Epidermal melanocyte (primary cell): Measurements from ENCODE around the gene JUN.
A peak's percentile ranks its signal among the peaks of the same experiment; 100 is the strongest.

Experiments
- DNase-seq: peaks from one replicate; pipeline ENCODE4 v3.0.0; 2011; ENCODE audit warnings: low spot score; ENCODE audit not compliant: insufficient read length

The JUN gene

DNA sequence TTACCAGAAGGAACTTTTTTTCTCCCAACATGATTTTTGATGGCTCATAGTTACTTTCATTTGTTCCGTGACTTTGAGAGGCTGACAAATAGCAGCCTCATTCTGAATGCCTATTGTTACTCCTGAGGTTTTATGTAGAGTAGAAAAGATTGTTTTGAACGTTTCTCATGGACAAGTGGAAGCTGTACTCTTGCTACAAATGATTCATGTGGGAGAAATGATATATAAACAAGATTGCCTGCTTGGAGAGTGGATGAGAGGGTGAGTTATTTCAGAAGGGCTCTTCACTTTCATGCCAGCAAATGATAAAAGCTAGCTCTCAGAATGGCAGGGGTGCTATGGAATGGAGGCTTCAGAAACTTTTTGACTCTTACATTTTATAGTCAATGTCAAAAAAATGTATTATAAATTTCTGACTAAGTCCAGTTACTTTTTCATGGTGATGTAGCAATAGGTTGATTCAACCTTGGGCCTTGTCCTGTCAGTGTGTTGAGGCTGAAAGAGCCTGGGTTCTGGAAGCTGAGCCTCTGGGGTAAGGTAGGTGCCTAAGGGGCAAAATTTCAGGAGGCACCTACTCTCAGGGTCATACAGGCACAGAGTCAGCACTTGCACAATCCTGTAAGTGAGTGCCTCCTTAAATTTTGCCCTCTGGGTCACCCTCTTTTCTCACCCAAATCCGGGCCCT lies 19.4 kb downstream of the JUN start:
- DNase-seq = no peak

DNA sequence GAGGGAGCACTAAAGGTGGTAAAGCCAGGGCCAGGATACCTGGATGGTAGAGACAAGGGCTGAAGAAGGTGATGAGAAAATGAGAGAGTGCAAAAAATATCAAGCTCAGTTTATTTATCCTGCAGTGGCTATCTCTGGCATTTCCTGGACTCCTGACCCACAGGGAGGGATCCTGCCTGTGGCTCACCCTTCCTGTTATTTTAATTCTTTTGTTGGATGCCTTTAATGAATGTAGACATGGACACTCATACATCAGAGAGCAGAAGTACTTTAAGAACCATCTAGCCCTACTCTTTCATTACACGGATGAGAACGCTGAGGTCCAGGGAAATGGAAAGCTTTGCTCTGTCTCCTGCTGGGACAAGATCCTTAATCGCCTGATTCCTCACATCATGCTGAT lies 20.6 kb downstream of the JUN start:
- no peak for DNase-seq

DNA sequence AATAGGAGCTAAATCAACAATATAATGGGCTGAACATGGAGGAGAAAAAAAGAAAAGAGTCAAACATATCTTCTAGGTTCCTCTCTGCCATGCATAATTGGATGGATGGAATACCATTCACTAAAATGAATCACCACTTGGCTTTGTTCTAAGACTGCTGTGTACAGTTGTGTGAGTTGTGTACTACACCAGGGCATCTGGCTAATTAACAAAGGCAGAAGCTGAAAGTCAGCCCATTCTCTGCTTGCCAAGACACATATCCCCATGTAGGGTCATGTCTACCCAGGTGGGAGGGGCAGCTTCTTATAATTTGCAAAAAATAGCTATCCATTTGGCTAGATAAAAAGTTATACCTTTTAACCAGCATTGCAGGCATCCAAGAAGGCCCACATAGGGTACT lies 21.0 kb downstream of the JUN start:
- DNase-seq = no peak

DNA sequence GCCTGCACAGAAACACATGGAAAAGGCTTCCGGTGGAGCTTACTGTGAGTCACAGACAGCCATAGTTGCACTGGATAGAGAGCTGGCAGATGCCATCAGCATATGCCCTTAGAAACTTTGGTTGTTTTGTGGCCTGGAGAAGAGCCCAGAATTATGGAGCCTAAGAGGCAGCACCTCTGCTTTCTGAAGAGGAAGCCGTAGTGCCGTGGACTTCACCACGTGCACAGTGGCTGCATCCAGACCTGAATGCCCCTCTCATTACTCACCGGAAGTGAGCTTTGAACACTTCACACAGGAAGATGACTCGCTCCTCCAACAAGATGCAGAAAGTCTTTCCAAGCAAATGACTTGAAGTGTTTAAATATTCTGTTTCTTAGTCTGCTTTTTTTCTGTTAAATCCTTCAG lies 28.4 kb downstream of the JUN start:
- peak; percentile 81 for DNase-seq

DNA sequence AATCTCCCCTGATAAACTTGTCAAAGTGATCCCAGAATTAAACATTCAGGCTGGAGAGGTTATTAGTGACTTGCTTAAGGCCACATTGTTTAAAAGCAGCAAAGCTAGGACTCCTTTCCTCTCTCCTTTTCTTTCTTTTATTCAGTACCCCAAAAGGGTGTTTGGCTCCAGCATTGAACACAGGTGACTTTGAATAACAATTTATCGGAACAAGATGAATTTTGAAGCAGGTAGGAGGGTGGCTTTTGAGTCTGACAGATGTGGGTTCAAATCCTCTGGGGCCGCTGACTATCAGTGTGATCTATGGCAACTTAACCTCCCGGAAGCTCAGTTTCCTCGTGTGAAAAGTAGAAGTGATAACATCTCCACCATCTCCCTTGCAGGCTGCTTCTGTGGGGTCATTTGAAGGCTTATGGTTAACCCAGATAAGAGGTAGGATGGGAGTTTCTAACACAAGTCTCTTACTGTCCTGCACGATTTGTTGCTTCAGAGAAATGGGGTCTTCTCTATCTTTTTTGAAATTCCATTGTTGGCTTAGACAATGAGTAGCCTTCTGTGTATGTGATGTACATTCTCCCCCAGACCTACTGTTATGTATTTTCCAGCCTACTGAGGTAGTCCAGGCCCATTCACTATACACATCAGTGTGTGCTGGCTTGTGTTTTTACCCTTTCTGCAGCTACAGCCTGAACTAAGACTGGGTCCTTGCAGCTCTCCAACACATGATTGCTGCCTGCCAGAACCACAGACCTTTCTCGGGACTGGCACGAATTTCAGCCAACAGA lies 29.0 kb downstream of the JUN start:
- DNase-seq = no peak

DNA sequence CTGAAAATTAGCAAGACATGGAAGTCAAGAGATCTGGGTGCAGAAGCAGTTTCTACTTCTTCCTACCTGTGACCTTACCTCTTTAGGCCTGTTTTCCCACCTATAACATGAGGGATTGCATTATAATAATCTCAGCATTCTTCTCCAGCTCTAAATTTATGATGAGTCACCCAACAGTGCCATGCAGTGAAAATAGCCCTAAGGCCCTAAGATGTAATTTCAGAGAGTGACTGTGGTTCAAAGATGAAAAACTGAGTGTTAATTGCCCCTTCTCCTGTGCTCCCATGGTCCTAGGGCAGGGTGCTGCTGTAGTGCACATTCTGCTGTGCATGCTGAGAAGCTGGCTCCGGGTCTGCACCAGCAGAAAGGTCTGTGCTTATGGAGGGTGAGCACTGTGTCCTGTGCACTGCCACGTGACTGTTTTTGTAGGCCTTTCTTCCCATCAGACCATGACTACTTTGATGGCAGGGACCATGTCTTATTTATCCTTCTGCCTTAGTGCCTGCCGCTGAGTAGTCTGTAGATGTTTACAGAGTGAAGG lies 29.7 kb downstream of the JUN start:
- no peak for DNase-seq

DNA sequence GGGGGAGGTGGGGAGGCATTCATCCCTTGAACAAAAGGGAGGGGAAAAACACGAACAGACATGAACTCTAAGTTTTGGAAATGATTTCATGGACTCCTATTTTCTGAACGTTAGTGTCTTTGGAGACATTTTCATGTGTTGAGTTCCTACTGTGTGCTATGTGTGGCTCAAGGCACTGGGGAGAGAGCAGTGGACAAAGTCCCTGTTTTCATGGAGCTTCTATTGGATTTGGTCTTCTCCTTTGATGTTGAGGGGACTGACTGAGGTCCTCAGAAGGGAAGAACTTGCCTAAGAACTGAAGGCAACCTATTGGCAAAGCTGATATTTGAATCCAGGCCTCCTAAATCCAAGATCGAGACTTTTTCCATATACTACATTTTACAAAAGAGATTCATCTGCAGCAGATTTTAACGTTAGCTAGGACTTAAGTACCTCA lies 30.4 kb downstream of the JUN start:
- no peak for DNase-seq

DNA sequence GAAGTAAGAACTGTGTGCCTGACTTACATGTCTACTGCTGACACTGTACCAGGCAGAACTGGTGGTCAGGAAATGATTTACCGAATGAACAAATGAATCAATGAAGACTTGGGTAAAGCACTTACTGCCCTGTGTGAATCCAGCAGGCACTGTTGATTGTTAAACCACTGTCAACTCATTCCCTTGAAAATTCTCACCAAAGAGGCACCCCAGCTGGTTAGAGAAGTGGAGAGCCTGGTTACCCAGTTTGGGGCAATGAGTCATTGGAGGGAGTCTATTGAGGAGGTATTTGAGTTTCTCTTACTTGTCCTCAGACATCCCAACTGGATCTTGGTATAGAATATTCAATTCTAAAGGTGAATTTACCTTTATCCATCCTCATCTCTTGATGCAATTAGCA lies 34.2 kb downstream of the JUN start:
- no peak for DNase-seq

DNA sequence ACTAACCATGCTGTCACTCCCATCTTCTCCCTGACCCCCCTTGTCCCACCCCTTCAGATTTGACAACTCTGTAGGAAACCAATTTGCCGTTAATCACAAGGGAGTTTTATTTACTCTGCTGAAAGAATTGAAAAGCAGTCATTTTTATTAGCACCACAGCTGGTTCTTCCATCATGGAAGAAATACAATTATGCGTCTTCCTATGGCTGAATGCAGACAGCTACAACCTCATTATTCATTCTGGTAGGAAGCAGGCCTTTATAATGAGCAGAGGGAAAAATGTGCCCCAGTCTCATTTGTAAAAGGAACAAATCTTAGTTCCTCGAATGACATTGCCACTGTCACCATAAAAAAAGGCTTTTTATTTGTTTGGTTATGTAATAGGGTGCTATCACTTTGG lies 35.2 kb downstream of the JUN start:
- no peak for DNase-seq

DNA sequence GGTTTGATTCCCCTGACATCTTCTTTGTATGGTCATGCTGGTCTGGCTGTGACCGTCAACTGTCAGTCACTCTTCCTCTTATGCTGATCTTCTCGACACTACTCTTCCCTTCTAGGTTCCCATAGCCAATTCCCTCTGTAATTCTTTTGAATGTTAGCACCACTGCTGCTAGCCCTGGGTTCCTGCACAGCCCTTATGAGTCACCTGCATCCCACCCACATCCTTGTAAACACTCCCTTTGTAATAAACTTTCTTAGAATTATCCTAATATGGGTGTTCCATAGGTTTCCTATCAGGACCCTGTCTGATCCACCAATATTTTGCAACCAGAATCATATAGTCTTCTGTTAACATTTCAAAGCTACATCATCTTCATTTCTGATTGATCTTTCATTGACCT lies 37.1 kb downstream of the JUN start:
- no peak for DNase-seq

DNA sequence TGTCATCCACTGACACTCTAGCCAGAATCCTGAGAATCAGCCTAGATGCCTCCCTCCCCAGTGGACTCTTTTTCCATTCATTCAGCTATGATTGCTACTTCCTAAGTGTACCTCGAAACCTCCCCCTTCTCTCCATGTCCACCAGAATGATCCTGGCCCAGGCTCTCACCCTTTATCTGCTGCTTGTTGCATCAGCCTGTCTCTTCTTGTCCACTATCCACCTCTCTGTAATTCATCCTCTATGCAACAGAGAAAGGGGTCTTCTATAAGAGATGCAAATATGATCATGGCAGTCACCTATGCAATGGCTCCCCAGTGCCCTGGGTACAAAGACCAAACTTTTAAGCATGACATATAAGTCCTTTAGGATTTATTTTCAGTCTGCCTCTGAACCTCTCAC lies 37.7 kb downstream of the JUN start:
- DNase-seq = no peak

DNA sequence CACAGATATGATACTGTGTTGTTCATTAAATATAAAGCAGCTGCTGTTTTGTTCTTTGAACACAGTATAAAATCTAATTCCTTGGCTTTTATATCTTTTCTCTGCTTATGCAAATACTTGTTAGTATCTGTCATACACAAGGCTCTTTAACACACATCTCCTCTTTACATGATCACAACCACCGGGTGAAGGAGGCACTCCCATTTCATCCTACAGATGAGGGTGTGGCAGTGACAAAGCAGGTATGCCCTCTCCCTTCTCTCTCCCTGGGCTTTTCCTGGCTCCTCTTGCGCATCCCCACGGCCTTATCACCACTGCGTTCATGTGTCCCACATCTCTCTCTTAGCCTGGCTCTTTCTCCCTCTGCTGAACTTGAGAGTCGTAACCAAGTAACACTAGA lies 38.2 kb downstream of the JUN start:
- DNase-seq = no peak

DNA sequence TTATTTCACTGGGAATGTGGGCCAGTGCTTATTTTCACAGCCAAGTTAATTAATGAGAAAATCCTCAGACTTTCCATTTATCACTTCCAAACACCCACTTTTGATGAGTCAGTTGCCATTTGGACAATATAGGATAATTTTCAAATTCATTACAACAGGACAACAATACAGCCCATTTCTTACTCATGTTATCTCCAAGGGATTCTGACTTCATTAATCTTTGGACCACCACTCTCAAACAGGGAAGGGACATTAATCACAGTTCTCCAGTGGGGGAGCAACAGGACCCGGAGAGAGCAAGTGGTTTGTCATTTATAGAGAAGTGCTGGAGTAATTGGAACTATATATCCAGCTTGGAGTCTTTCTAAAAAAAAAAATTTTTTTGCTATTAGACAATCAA lies 38.7 kb downstream of the JUN start:
- DNase-seq = no peak

DNA sequence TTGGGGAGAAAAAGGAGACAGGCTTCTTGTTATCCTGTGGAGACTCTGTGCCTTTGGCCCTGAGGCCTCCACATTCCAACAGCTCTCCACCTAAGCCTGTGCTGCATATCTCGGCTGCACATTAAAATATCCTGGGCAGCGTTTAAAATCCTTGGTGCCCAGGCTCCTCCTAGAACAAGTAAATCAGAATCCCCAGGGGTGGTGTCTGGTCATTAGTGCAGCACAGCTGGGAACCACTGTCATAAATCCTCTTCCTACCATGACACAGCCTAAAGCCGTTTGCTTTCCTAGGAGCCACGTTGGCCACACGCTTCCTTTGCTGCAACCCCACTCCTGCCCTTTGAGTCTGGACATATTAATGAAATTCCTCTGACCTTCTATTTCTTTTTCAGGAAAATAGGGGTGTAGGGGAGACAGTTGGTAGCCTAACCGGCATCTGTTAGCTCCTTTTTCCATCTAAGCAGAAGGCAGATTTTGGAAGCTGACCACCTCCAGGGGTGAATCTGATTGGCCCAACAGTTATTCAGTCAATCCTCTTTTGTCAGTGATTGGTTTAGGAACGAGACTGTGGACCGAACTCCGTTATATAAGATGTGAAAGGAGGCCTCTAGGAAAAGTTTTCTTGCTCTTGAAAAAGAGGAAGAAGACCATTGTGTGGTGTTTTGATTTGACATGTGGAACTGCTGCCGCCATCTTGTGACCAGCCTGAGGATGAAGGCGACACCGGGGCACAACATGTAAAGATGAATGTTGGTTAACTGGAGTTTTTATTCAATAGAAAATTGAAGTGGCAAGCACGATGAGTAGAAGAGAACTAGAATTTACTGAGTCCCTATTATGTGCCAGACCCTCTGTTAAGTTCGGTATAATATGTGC lies 41.9 kb downstream of the JUN start:
- no peak for DNase-seq

DNA sequence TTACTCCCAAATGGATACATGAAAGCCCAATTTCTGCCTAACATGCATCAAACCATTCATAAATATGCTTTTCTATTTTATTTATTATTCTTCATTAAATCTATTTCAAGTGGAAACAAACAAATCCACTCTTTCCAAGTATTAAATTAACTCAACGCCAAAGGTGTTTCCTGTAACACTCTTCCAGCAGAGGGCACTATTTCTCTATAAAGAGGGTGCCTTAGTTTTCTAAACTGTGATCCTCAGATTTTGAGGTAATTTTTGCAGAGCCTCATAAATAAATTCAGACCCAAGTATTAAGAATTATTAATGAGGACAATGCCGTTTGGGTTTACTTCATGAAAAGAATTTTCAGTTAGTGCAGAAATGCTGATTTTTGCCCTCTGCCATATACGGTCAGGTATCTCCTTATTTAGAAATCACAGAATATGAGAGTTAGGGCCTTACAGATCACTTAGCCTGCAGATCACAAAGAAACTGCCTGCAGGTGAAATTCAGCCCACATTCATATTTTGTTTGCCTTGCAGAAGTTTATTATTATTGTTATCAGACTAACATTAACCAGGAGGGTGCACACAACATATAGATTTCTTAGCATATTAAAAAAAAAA lies 43.9 kb downstream of the JUN start:
- peak; percentile 40 for DNase-seq

DNA sequence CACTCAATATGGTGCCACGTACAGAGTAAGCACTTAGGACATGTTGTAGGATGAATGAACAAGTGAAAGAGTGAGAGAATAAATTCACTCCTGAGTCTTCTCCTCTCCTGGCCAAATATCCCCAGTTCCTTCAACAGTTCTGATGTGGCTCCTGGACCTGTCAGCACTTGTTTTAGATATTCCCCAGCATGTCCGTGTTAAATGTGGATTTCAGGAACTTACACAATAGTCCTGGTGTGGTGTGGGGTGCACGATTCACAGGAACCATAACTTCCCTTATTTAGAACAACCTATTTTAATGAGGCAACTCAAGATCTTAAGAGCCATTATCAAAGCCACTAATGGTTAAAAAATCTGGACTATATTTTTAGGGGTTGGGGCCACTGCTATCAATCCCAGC lies 45.0 kb downstream of the JUN start:
- no peak for DNase-seq

DNA sequence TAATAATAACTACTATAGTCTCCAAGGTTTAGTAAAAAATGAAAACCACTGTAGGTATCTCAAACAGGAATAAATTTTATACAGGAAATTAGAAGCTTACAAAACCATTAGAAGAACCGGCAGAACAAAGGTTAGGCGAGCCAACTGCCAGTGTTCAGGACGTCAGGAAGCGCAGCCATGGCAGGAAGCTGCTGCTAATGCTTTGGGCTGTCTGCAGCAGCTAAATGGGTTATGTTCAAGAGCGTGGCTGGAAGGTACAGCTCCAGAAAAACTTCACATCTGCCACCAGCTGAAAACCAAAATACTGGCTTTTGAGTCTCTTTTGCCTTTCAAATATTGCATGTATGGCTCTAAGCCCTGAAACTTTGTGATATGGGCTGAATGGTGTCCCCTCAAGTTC lies 48.3 kb downstream of the JUN start:
- DNase-seq = no peak

DNA sequence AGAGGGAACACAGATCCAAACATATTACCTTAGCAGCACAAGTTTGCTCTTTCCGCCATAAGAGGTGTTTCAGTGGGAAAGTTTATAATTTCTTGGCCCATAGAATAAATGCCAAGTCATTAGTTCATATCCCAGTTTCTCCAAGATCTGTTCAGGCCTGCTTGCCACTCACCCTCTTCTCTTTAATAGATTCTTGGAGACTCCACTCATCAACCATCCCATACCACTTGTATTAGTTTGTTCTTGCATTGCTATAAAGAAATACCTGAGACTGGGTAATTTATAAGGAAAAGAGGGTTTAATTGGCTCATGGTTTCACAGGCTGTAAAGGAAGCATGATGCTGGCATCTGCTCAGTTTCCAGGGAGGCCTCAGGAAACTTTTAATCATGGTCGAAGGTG lies 49.2 kb downstream of the JUN start:
- no peak for DNase-seq

DNA sequence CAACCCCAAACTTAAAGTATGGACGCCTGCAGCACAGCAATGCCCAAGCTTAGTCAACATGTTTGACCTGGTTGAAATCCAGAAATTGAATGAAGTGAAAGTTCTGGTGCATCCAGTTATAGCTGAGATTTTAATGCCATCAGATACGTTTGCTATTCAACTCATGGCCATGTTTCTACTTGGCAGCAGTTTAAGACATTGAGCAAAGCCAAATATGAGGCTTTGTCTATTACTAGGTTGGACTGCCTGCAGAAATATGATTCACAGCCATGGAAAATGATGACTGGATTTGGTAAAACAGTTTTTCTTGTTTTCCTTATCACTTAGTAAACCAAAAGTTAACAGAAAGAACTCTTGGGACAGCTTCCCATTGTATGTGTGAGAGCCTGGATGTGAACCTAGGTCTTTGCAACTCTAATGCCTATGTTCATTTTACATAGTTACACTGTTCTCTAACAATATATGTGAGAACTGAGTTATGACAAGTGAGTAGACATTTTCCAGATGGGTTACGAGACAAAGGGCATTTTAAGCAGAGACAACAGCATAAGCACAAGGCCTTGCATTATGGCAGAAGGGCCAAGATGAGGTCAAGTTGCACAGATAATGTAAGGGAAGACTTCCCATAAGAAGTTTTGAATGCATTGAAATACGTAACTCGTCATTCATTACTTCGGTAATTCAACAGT lies 51.6 kb downstream of the JUN start:
- no peak for DNase-seq
